ENCODE results near the gene LPCAT1.

Gene LPCAT1

DNA sequence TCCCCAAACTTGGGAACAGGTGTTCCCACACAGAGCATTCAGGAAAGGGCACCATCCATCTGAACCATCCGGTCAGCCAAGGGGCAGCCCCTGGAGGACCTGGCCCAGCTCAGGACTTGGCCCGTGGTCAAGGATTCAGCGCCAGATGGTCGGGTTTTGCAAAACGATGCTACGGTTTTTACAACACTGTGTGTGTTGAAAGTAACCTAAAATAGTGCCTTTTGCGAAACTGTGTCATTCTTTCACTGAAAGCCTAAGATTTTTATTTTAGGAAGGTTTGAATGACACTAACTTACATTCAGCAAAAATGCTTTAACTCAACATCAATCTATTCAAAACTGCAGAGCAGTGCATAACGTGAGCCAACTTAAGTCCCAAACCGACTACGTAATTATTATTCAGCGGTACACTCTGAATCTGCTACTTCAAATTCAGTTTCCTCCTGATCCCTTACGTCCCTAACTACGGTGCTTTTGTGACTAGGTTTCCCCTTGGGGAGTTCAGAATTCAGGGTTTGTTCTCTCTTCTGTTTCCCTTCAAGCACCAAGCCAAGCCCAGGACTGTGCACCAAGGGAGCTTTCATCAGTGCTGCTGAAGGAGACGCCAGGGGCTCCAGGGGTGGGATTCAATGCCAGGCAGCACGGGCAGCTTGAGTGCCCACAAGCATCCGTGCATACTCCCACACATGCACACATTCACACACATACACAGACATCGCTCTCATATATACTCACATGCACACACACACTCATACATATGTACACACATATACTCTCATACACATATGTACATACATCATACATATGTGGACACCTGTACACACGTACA, 25.8 kb downstream of the LPCAT1 start:
- DNase-seq (ENCODE audit: low read depth in 2 of 2) = no peak

DNA sequence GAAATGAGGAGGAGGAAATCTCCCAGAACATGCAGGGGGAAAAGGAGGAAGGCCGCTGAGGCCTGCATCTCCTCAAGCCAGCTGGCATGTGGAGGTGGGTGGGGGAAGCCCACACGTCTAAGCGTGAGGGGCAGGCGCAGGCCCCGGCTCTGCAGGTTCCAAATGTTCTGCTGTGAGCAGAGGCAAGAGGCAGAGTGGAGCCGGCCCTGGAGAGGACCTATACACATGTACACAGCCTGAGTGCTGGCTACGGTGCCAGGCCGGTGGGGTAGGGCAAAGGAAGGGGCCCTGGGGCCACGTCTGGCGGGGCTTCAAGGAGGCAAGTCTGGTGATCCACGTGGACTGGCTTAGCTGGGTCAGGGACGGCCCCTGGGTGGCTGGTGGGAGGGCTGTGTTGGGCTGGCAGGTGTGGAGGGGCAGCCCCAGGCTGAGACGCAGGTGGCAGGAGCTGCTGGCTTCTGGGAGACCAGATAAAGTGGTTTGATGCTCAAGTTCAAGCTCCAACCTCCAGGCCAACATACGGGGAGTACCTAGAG, 26.4 kb downstream of the LPCAT1 start:
- no peak for DNase-seq (ENCODE audit: low read depth in 2 of 2)

DNA sequence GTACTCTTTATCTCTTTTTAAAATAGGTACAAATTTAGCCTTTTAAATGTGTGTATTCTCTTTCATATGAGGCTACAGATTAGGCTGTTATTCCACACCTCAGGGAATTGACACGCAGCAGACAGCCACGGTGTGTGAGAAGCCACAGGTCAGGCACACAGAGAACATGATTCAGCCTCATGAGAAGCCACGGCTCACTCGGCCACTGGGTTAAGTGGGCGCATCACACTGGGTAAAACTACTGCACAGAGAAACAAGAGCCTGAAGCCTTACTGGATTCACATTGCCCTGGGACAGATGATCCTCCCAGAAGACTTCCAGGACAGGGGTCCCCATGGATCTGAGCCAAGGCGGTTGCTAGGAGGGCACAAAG, 28.2 kb downstream of the LPCAT1 start:
- DNase-seq (ENCODE audit: low read depth in 2 of 2) = no peak

DNA sequence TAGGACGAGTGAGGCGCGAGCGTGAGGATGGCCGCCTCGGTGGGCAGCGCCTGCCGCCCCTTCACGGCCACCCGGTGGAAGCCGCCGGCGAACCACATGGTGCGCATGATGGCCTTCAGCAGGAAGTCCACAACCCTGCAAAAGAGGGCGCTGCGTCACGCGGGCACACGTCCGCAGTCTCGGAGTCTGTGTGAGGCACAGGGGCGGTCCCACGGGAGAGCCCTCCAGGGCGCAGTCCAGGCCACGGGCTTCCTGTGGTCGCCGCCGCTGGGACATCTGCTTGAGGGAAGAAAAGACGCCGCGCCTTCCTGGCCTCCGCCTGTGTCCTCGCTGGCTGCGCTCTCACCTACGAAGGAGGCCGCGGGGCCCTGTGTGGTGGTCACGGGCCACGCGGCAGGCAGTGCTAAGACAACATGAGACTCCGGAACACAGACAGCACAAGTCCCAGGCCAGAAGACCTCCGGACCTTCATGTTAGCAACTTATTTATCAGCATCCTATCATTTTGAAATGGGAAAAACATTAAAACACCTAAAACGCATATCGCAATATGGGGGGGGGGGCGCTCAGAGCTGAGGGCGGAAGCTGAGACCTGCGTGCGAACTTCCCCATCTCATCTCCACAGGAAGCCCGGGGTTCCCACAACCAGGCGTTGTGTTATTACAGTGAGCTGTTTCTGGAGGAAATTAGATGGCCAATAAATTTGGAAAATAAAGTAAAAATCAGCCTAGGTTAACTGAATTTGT, 28.8 kb downstream of the LPCAT1 start:
- no peak for DNase-seq (ENCODE audit: low read depth in 2 of 2)

DNA sequence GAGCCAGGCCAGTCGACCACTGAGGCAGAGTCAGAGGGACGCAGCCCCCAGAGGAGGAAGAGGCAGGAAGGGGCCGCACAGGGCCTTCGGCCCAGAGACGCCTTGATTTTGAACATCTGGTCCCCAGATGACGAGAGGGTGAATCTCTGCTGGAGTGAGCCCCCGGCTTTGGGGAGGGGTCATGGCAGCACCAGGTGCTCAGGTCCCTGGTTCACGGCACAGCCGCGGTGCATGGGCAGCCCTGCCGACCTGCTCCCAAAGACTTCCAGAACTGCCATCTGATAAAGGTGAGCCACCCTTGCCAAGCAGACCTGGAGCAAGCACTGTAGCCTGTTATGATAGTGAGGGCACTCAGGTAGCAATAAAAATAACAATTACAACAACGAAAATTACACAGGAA, 29.8 kb downstream of the LPCAT1 start:
- no peak for DNase-seq (ENCODE audit: low read depth in 2 of 2)

DNA sequence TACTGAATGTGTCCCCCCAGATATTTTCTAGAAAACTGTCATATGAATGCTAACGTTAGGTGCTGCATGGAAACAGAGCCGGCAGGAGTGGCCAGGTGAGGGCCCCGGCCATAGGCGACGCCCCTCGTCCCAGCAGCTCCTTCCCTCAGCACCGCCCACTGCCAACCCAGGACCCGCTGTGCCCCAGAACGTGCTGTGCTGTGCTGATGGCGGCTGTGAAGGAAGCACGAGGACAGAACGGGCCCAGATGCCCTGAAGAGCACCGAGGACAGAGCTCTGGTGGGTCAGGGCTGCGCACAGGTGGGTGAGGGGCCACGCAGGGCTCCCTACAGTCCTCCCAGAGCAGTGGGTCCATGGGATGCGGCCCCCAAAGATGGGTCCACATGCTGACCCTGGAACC, 30.3 kb downstream of the LPCAT1 start:
- no peak for DNase-seq (ENCODE audit: low read depth in 2 of 2)

DNA sequence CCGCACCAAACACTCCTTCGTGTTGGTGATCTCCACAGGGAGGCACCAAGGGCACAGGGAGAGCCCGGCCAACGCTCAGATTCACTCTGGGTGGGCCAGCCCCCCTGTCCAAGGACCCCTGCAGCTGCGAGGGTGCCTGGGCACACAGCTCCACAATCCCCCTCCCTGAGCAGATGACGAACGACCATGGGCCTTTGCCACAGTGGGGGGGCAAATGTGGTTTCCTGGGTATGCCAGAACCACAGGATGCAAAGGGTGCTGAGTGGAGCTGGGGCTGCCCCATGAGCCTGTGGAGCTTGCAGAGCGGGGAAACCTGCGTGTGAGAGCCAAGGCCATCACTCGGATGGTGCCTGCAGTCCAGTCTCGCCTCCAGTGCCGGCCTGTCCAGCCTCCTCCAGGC, 31.0 kb downstream of the LPCAT1 start:
- DNase-seq (ENCODE audit: low read depth in 2 of 2) = no peak

DNA sequence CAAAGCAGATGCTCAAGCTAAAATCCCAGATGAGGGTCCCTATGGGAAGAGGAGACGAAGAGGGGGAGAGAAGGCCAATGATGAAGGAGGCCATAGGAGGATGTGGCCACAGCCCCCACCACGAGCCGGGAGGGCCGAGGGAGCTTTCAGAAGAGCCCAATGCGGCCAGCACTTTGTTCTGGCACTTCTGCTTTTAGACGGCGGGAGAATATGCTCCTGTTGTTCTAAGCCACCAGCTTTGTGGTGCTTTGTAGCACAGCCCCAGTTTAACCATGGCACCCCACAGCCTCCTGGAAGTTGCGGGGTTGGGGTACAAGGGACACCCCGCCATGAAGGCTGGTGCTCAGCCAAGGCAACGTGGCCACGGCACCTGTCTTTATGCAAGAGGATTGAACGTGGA, 33.4 kb downstream of the LPCAT1 start:
- DNase-seq (ENCODE audit: low read depth in 2 of 2) = no peak

DNA sequence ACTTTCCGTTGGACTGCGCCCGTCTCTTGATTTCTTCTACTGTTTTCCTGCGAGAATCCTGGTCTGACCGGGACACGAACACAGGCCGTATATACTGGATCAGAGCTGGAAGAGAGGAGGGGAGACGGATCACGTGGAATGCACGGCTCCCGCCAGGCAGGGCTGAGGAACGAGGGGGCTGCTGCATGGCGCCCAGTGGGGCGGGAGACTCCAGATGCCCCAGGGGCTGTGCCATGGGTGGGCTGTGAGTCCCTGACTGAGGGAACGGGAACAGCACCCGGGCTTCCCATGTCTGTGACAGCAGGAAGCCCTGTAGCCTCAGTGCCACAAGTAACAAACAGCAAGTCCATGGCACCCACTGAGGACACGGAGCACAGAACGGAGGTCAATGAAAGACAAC, 34.0 kb downstream of the LPCAT1 start:
- no peak for DNase-seq (ENCODE audit: low read depth in 2 of 2)

DNA sequence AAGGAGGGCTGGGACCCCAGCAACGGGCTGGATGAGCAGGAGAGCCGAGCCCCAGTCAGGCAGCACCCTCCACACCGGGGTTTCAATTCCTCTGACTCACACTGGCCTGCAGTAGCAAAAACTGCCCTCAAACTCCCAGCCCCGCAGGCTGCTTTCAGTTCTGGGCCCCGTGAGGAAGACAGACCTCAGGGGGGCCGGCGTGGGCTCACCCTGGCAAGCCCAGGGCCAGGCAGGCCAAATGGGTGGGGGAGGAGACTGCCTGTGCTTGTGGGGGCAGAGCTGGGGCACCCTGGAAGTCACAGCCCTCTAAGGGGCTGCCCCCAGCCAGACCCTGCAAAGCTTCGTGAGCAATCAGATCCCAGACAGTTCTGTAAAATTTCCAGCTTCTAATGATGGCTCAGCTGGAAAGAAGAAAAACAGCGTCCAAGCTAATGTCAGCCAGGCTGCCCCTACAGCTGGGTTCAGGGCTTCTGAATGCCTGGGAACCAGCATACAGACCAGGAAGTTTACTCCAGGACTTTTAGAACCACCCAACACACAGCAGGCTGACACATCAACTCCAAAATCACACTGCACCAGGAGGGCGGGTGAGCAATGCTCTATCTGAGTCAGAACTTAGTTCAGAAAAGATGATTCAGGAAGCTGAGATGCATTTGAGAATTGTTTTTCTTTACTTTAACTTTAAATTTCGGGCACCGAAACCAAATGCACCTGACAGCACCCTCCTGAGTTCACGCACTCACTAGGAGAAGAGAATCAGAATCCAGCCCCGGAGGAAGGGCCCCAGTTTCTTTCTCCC, 34.7 kb downstream of the LPCAT1 start:
- no peak for DNase-seq (ENCODE audit: low read depth in 2 of 2)

DNA sequence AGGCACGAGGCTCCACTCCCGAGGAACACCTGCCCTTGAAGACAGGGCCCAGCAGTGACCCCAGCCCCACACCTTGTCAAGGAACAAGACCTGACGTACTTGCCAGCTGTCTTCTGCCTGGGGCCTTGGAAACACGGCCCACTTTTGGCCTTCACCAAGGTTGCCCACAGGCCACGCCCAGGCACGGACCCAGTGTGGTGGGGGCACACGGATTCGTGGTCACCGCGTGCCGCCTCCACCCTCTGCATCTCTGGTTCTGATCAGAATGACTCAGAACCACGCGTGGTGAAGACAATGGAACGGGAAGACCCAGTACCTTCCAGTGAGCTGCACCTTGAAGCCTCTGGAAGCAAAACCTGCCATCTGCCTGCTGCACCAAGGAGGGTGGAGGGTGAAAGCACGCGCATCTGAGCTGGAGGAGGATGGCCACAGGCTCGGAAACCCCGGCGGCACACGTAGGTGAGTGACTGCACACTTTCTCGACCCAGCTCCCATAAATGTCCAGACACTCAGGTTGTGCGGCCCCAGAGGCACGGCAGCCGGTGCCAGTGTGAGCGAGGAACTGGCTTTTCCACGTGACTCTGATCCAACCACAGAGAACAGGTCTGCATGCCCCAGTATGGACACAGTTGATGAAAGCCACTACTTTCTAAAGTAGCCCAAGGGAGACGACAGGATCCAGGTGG, 36.5 kb downstream of the LPCAT1 start:
- DNase-seq (ENCODE audit: low read depth in 2 of 2) = no peak

DNA sequence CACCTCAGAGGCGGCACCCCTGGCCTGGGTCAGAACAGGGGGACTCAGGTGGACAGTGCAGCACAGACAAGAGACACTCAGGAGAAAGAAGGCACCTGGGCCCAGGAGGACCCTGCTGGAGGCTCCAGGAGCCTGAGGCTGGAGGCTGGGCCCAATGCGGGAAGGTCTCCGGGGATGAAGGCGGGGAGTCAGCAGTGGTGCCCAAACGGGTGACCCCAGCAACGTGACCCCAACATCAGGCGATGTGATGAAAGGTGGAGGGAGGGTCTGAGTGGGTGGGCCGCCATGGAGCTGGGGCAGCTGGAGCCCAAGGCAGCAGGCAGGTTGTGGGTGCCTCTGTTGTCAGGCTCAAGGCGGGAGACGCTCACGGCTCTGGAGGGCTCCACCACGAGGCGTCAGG, 37.5 kb downstream of the LPCAT1 start:
- DNase-seq (ENCODE audit: low read depth in 2 of 2) = no peak

DNA sequence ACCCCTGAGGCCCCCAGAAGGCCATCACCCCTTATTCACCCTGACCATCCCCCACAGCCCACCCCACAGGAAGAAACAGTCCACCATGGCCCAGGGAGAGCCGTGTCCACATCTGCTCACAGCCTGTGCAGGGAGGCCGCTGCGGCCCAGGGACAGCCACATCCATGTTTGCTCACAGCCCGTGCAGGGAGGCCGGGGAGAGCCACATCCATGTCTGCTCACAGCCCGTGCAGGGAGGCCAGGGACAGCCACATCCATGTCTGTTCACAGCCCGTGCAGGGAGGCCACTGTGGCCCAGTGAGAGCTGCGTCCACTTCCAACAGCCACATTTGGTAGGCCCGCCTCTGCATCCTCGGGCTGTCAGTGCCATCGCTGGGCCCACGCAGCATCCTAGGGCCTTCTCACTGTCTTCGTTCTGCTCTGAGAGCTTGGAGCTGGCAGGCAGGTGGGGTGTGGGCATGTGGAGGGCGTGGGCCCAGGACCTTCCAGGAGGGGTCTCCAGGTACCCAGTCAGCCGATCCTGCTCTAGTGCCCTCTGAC, 38.1 kb downstream of the LPCAT1 start:
- no peak for DNase-seq (ENCODE audit: low read depth in 2 of 2)

DNA sequence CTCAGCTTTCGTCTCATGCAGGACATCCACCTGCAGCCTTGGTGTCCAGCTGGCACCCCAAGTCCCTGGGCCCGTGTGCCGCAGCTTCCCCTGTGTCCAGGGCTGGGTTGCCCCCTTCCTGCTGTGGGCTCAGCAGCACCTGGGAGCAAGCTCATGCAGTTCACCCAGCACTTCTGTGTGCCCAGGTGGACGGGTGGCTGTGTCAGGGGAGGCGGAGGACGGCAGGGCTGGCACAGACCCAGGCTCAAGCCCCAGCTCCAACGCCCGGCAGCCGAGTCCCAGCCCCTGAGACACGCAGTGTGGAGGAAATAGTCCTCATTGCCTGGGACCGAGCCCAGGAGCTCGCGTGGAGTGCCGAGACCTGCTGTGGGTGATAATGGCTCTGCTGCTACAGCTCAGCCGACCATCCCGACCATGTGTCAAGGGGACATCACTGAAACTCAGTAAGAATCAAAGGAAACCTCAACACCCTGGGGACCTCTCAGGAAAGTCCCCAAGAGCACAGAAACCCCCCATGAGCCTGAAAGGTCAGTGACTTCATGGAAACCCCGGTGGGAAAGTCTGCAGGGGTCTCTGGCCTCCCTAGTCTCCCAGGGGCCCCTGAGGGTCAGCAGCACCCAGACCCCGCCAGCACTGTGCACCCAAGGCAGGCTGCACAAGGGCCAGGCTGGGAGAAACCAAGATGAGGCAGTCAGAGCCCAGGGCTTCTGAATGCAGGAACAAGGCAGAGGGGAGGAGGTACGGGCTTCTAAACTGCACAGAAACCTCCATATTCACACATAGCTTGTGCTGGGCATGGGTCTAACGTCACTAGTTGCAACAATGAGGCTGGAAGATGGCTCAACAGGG, 38.8 kb downstream of the LPCAT1 start:
- no peak for DNase-seq (ENCODE audit: low read depth in 2 of 2)

DNA sequence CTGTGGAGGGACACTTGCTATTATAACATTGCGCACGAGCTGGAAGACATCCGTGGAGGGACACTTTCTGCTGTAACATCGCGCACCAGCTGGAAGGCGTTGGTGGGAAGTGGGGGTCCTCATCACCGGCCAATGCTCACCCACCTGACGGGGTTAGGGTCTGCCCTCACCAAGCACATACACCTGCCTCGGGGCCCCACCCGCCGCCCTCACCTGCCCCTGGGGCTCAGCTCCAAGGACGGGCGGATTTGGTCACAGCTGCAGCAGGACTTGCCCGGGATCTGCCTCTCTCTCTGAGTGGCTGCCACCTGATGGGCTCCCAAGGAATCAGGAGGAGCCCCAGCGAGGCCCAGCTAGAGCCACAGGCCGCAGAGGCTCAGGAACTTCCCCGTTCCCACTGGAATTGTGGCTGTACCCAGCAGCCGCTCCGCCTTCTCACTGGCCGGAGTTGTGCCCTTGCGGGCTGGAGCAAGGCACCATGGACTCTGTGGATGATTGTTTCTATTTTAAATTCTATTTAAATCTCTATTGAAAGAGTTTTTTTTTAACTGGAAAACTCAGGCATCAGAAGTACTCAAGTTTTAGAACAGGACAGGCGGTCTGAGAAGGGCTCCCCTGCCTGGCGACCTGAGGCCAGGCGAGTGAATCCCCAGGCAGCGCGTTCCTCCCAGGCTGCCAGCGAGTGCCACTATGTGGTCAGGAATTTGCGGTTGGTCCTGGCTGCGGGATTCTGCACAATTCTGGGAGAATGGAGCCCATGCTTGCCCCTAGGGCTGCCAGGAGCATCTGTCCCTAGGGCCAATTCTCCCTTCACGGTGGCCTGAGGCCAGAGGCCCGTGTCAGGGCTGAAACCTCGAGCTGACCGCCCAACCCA, 39.7 kb downstream of the LPCAT1 start:
- no peak for DNase-seq (ENCODE audit: low read depth in 2 of 2)

DNA sequence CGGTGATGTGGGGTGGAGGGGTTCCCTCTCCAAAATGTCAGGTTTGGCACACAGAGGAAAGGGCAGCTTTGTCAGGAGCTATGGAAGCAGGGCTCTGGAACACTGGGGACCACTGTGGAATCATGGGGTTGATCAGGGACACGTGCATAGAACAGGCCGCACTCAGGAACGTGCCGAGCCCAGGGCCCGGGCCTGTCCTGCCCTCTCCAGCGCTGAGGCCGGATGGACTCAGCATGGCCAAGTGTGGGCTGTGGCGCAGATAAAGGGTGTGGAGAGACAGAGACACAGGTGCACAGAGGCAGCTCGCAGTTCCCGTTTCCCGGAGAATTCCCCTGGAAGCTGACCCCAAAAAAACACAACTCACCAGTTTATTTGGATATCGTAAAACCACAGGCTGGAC, 40.7 kb downstream of the LPCAT1 start:
- no peak for DNase-seq (ENCODE audit: low read depth in 2 of 2)

DNA sequence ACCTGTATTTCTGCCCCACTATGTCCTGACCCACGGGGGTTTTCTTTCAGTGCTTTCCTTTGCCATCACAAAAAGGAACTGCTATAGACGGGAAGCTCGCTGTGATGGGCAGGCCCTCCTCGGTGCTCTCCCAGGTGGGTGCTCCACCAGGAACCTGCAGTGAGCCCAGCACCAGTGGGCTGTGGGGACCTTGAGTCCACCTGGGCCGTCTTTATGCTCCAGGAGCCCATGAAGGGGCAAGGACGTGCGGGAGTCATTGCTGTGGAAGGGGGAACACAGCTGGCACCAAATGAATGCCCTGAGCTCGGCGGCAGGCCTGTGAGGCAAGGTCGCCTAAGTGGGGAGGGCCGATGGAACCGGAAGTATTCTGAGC, 41.8 kb downstream of the LPCAT1 start:
- no peak for DNase-seq (ENCODE audit: low read depth in 2 of 2)

DNA sequence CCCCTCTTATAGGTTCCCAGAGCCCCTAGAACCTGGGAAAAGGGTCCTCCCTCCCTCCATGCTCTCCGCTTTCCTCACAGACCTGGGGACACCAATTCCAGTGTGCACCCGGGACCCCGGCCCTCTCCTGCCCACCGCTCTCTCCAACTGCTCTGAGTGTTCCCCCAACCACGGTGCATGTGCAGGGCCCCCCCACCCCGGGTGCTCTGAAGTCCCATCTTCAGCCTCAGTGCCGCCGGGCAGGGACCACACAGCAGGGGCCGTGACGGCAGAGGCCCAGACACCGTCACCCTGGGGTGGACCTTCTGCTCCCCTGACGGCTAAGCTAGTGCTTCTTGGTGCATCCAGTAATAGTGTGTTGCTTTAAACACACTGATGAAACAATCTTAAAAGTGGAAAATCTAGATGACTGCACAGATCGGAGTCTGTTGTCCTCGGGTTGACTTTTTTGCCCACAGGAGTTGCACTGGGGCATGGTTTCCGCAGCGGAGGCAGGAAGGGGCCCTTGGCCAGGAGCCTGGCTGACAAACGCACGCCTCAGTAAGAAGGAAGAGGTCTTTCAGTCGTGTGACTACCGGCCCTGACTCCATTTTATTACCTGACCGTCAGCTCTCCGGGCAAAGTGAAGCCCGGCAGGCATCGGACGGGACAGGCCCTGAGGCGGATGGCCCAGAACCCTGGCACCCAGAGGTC, 42.3 kb downstream of the LPCAT1 start:
- no peak for DNase-seq (ENCODE audit: low read depth in 2 of 2)

DNA sequence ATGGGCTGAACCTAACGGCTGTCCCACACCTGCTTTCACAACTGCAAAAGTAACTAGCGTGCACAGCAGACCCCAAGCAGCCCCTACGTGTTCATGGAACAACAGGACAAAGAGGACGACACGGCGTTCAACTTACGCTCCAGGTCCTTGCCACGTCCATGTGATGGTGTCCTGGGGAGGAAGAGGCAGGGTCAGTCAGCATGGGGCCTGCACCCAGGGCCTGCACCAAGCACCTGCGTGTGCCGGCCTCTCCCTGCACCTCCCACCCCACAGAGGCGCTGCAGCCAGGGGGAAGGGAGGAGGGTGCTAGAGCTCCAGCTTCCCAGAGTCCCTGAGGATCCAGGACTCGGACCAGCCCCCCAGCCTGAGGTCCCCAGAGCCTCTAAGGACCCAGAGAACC, 43.0 kb downstream of the LPCAT1 start:
- DNase-seq (ENCODE audit: low read depth in 2 of 2) = no peak
